H1 (cell line): ENCODE data around the gene ADAM12. TPM values are rescaled to one million over a fixed set of nuclear protein-coding genes. Genes with fewer than 3 reads are reported as not detected.

ENCODE experiments used
- FOSL1 ChIP-seq: IDR thresholded peaks from 2 replicates; pipeline ENCODE4 v1.6.1; 2011; ENCODE audit warnings: mild to moderate bottlenecking, low read depth, low read length, moderate library complexity; ENCODE audit not compliant: insufficient read depth
- RAD21 ChIP-seq, 2 experiments: IDR thresholded peaks in 1 of 2; conservative IDR thresholded peaks in 1 of 2; 2 replicates each; pipeline ENCODE4 v1.6.1; 2011; ENCODE audit warnings: low read depth in 2 of 2, low read length in 2 of 2, improper control_type of control experiment in 1 of 2, inconsistent platforms in 1 of 2, mild to moderate bottlenecking in 1 of 2, moderate library complexity in 1 of 2
- TEAD4 ChIP-seq: IDR thresholded peaks from 2 replicates; pipeline ENCODE4 v1.6.1; 2012; ENCODE audit warnings: low read depth, low read length, inconsistent platforms, mixed read lengths
- polyA plus RNA-seq, 7 experiments: library from polyadenylated mRNA; depleted of rRNA in 3 of 7; stranded (reverse) in 5 of 7; unstranded in 2 of 7; fragments of >200 nt in 5 of 7; fragments of 200-250 nt in 2 of 7; gene quantifications; 1 replicate in 5 of 7; 2 replicates in 1 of 7; 4 replicates in 1 of 7; pipeline versions ENCODE4 v1.2.1 to v1.2.3, GENCODE V29; 2011 to 2013; ENCODE audit warnings: missing spikeins in 2 of 7, mixed read lengths in 2 of 7
- total RNA-seq: library from RNA; stranded (reverse); fragmentation: NEBNext Ultra II Directional; extraction: Animal tissue kit (Norgen Biotek cat#: 25700); gene quantifications from 2 replicates; pipeline ENCODE4 v1.2.1, GENCODE V29; 2021
- TF ChIP-seq, protein P1 (sequence below): IDR thresholded peaks from 2 replicates; pipeline ENCODE4 v1.6.1; 2012; ENCODE audit warnings: inconsistent platforms

Gene ADAM12
- total and polyA plus RNA-seq, 2 of the 8 experiments (the other 6 are each of a cell fraction or from before 2014, with no cell fraction given): 0.07 to 0.17 TPM

DNA sequence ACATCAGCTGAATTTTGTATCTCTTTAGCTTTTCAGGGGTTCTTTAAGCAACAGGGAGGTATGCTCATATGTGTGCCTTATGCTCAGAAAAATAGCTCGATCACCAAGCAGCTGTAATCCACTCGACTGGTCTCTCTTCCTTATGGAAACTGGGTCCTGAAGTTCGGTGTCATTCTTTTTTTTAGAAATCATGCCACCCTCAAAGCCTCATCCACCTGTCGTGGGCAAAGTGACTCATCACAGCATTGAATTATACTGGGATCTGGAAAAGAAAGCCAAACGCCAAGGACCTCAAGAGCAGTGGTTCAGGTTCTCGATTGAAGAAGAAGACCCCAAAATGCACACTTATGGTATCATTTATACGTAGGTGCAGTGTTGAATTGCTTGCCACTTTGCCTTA lies 408.3 kb downstream of the ADAM12 start (continued):
- TF ChIP-seq RAD21 (IDR thresholded peaks at IDR 0.05 in 1 of 2, conservative IDR thresholded peaks at IDR 0.05 in 1 of 2; ENCODE audit: low read depth in 2 of 2, low read length in 2 of 2) (no peak), FOSL1 (no peak), TEAD4 (no peak)
- TF ChIP-seq, protein P1, sequence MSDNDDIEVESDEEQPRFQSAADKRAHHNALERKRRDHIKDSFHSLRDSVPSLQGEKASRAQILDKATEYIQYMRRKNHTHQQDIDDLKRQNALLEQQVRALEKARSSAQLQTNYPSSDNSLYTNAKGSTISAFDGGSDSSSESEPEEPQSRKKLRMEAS: no peak
